ENCODE data around the gene VN1R5.

GRCh38 chr1:247296599-247297180, 40.8 kb downstream of the VN1R5 start:
- TF ChIP-seq POLR2A (IDR thresholded peaks at IDR 0.05; ENCODE audit: low read depth, low read length) (no peak), POLR2AphosphoS5 (IDR thresholded peaks at IDR 0.05; ENCODE audit: low read depth, low read length) (no peak), TAF1 (IDR thresholded peaks at IDR 0.05; ENCODE audit: borderline replicate concordance, low read depth, low read length) (no peak)
